Stimulated activated CD4-positive, alpha-beta T cell treated with anti-CD3 and anti-CD28 coated beads, Interleukin-1b, Interleukin-23, amount 100 ng/mL, for 1 hour (primary cell): ENCODE data around the gene STKLD1.
"Not testable (repeated sequence)": the region's sequence is repeated elsewhere in the genome, so short reads cannot be mapped to it uniquely, and the experiment has no call there.

ENCODE experiments used
- DNase-seq, 2 donors: peaks; one replicate each; pipeline ENCODE4 v3.0.0-alpha.2; 2020; ENCODE audit warnings: low read depth in 2 of 2

Gene STKLD1

GRCh38 chr9:133386338-133386737 is 10.2 kb downstream of the STKLD1 start:
- no peak for DNase-seq

GRCh38 chr9:133387680-133388079 is 11.5 kb downstream of the STKLD1 start:
- no peak for DNase-seq

GRCh38 chr9:133389025-133389557 is 12.9 kb downstream of the STKLD1 start:
- no peak for DNase-seq

GRCh38 chr9:133389562-133389961 is 13.4 kb downstream of the STKLD1 start:
- no peak for DNase-seq

GRCh38 chr9:133390713-133391112 is 14.5 kb downstream of the STKLD1 start:
- DNase-seq = no peak

GRCh38 chr9:133391449-133391848 is 15.3 kb downstream of the STKLD1 start:
- DNase-seq = not testable (repeated sequence)

GRCh38 chr9:133392308-133392707 is 16.1 kb downstream of the STKLD1 start:
- not testable (repeated sequence) for DNase-seq

- DNase-seq = no peak
Observed at GRCh38 chr9:133393399-133393798, 17.2 kb downstream of the STKLD1 start.

GRCh38 chr9:133394687-133395271 is 18.6 kb downstream of the STKLD1 start:
- DNase-seq = no peak

- DNase-seq = no peak
Observed at GRCh38 chr9:133396952-133397351, 20.8 kb downstream of the STKLD1 start.

GRCh38 chr9:133397370-133397769 is 21.2 kb downstream of the STKLD1 start:
- no peak for DNase-seq

- no peak for DNase-seq
Observed at GRCh38 chr9:133397895-133398294, 21.7 kb downstream of the STKLD1 start.

GRCh38 chr9:133400292-133400691 is 24.1 kb downstream of the STKLD1 start:
- no peak for DNase-seq

GRCh38 chr9:133401588-133401987 is 25.4 kb downstream of the STKLD1 start:
- DNase-seq = no peak

GRCh38 chr9:133402689-133403088 is 26.5 kb downstream of the STKLD1 start:
- DNase-seq = no peak

GRCh38 chr9:133403766-133404453 is 27.7 kb downstream of the STKLD1 start:
- DNase-seq = peak; percentile 39 to 42

- no peak for DNase-seq
Observed at GRCh38 chr9:133404454-133405002, 28.4 kb downstream of the STKLD1 start.

- DNase-seq = no peak
Observed at GRCh38 chr9:133405508-133406438, 29.6 kb downstream of the STKLD1 start.

GRCh38 chr9:133406480-133407307 is 30.5 kb downstream of the STKLD1 start:
- peak; percentile 53 to 64 for DNase-seq

GRCh38 chr9:133408042-133408441 is 31.9 kb downstream of the STKLD1 start:
- DNase-seq = no peak

GRCh38 chr9:133415170-133415569 is 39.0 kb downstream of the STKLD1 start:
- no peak for DNase-seq
